Measurements from ENCODE around the gene RMND1.

RMND1 gene

GRCh38 chr6:151417477-151417876 is 34.4 kb downstream of the RMND1 start:
- no peak for TF ChIP-seq CTCF (IDR thresholded peaks at IDR 0.05; ENCODE audit: insufficient read depth, missing control alignments)
- FAIRE-seq (no peak), DNase-seq (ENCODE audit: insufficient read length, low spot score) (no peak)

- FAIRE-seq (no peak), DNase-seq (ENCODE audit: insufficient read length, low spot score) (no peak)
- TF ChIP-seq CTCF (IDR thresholded peaks at IDR 0.05; ENCODE audit: insufficient read depth, missing control alignments) = no peak
Observed at GRCh38 chr6:151414641-151415260, 37.2 kb downstream of the RMND1 start.

- DNase-seq (ENCODE audit: insufficient read length, low spot score) (no peak), FAIRE-seq (no peak)
- no peak for TF ChIP-seq CTCF (IDR thresholded peaks at IDR 0.05; ENCODE audit: insufficient read depth, missing control alignments)
Observed at GRCh38 chr6:151413372-151414145, 38.4 kb downstream of the RMND1 start.

GRCh38 chr6:151412909-151413308 is 39.0 kb downstream of the RMND1 start:
- FAIRE-seq (no peak), DNase-seq (ENCODE audit: insufficient read length, low spot score) (no peak)
- no peak for TF ChIP-seq CTCF (IDR thresholded peaks at IDR 0.05; ENCODE audit: insufficient read depth, missing control alignments)

GRCh38 chr6:151409679-151410078 is 42.2 kb downstream of the RMND1 start:
- FAIRE-seq (no peak), DNase-seq (ENCODE audit: insufficient read length, low spot score) (no peak)
- no peak for TF ChIP-seq CTCF (IDR thresholded peaks at IDR 0.05; ENCODE audit: insufficient read depth, missing control alignments)

GRCh38 chr6:151409260-151409659 is 42.7 kb downstream of the RMND1 start:
- FAIRE-seq (no peak), DNase-seq (ENCODE audit: insufficient read length, low spot score) (no peak)

More at GRCh38 chr6:151409260-151409659, 42.7 kb downstream of the RMND1 start:
- TF ChIP-seq CTCF (IDR thresholded peaks at IDR 0.05; ENCODE audit: insufficient read depth, missing control alignments) = no peak
